Sigmoid colon (tissue), 4 donors: ENCODE results near the gene ITPA.

ENCODE experiments used
- EP300 ChIP-seq, 4 donors: sonication (generic); formaldehyde crosslinking; IDR thresholded peaks; one replicate each; pipeline ENCODE4 v1.6.1; 2017; ENCODE audit warnings: antibody characterized with exemption in 4 of 4
- POLR2A ChIP-seq, 2 donors: fragments of 450-650 bp; IDR thresholded peaks; one replicate each; pipeline ENCODE4 v1.6.1; 2016; ENCODE audit warnings: antibody characterized with exemption in 2 of 2, mild to moderate bottlenecking in 2 of 2, moderate library complexity in 2 of 2
- TF ChIP-seq, protein P1 (sequence below), 4 experiments: fragments of 450-650 bp in 3 of 4; fragments of 200-600 bp in 1 of 4; IDR thresholded peaks; one replicate each; pipeline ENCODE4 v1.5.1; 2016 to 2019; ENCODE audit warnings: antibody characterized with exemption in 4 of 4, mild to moderate bottlenecking in 3 of 4, moderate library complexity in 2 of 4

GRCh38 chr20:3245156-3245555 lies 35.9 kb downstream of the ITPA start:
- TF ChIP-seq, protein P1, sequence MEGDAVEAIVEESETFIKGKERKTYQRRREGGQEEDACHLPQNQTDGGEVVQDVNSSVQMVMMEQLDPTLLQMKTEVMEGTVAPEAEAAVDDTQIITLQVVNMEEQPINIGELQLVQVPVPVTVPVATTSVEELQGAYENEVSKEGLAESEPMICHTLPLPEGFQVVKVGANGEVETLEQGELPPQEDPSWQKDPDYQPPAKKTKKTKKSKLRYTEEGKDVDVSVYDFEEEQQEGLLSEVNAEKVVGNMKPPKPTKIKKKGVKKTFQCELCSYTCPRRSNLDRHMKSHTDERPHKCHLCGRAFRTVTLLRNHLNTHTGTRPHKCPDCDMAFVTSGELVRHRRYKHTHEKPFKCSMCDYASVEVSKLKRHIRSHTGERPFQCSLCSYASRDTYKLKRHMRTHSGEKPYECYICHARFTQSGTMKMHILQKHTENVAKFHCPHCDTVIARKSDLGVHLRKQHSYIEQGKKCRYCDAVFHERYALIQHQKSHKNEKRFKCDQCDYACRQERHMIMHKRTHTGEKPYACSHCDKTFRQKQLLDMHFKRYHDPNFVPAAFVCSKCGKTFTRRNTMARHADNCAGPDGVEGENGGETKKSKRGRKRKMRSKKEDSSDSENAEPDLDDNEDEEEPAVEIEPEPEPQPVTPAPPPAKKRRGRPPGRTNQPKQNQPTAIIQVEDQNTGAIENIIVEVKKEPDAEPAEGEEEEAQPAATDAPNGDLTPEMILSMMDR (IDR thresholded peaks at IDR 0.05): no peak
- no peak for TF ChIP-seq POLR2A (IDR thresholded peaks at IDR 0.05)
- no peak for TF ChIP-seq EP300 (IDR thresholded peaks at IDR 0.05)
